Measurements from ENCODE around the gene C12orf56.
"Not testable (repeated sequence)": the region's sequence is repeated elsewhere in the genome, so short reads cannot be mapped to it uniquely, and the experiment has no call there.

Gene C12orf56

GRCh38 chr12:64299628-64300027 is 90.9 kb downstream of the C12orf56 start:
- no peak for DNase-seq

GRCh38 chr12:64296301-64296700 is 94.3 kb downstream of the C12orf56 start:
- no peak for DNase-seq

DNA sequence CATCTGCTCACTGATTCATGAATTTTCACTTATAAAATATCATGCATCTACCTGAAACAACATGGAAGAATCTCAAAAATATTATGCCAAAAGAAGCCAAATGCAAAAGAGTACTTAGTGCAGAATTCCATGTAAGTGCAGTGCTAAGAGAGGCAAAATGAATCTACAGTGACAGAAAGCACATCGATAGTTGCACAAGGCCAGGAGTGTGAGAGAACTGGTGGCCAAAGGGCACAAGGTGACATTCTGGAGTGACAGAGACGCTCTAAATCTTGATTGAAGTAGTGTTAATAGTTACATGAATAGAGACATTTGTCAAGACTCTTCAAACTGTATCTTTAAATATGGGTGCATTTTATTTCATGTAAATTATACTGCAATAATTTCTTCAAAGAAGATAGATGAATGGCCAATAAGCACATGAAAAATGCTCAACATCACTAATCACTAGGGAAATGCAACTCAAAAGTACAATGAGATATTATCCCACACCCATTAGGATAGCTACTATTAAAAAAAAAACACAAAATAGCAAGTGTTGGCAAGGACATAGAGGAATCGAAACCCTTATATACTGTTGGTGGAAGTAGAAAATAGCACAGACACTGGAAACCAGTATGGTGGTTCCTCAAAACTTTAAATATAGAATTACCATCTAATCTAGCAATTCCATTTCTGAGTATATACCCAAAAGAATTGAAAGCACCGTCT is 96.7 kb downstream of the C12orf56 start:
- DNase-seq = no peak

GRCh38 chr12:64293174-64293573 is 97.4 kb downstream of the C12orf56 start:
- DNase-seq = not testable (repeated sequence)

DNA sequence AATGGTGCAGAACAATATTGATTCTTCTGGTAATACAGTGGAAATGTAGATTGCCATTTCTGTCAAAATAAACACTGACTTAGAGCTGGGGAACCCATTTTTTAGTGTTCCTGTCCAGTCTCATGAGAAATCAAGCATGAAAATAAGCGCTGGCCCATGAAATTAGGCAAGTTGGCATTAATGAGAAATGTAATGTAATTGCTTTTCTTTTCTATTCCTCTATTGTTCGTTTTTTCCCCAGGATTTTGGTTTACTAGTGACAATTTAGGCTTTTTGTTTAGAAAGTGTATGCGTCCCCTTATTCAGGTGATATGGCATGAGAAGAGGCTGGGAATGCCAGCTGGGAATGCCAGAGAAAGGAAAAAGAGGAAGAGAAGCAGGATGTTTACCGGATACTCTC is 104.0 kb downstream of the C12orf56 start:
- no peak for DNase-seq

GRCh38 chr12:64284256-64284655 is 106.3 kb downstream of the C12orf56 start:
- no peak for DNase-seq

GRCh38 chr12:64278421-64278820 is 112.1 kb downstream of the C12orf56 start:
- DNase-seq = no peak

DNA sequence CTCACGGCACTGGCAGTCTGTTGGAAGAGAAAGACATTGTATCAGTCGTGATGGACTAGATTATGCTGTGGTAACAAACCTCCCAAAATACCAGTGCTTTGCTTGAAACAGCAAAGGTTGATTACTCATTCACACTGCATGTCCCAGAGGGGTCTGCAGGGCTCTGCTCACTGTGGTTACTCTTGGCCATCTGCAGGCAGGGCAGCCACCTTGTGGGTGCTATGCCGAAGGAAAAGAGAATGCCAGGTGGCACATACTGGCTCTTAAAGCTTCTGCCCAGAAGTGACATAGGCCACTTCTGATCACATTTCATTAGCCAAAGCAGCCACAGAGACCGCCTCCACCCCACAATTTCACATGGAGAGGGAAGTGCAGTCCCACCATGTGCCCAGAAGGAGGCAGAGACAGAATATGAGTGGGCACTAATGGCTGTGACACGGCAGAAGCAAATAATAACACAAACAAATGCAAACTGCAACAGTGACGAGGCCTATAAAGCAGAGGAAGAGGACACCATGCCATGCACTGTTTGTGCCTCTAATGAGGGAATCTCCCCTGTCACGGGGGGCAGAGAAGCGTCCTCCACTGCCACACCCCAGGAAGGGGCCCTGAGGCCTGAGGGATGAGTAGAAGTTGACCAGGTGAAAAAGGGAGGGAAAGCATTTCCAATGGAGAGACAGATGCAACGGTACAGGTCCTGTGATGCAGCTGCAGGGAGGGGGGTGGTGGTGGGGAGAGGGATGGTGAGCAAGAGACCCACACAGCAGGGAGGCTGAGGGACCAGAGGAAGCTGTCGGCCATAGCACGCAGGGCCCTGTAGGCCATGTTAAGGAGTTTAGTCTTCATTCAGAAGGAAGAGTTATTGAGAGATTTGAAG is 116.8 kb downstream of the C12orf56 start:
- no peak for DNase-seq

DNA sequence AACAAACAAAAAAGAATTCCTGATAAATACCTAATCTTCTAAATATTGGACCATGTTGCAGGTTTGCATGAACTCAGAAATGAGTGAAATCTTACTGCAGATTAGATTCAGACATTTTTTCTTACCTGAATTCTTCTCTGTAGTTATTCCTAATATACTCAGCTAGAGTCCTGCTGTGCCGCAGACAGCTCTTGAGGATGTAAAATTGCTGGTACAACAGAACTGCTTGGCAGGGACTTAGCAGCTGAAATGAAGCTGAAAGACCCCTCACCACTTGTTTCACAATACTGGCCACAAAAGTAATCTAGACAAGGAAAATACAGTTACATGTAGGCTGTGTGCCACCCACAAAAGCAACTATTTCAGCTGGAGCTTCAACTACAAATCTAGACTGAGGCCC is 120.1 kb downstream of the C12orf56 start:
- DNase-seq = no peak

GRCh38 chr12:64269161-64269560 is 121.4 kb downstream of the C12orf56 start:
- no peak for DNase-seq

- no peak for DNase-seq
Observed at GRCh38 chr12:64268409-64268808, 122.1 kb downstream of the C12orf56 start.

- DNase-seq = no peak
Observed at GRCh38 chr12:64265839-64266238, 124.7 kb downstream of the C12orf56 start.

DNA sequence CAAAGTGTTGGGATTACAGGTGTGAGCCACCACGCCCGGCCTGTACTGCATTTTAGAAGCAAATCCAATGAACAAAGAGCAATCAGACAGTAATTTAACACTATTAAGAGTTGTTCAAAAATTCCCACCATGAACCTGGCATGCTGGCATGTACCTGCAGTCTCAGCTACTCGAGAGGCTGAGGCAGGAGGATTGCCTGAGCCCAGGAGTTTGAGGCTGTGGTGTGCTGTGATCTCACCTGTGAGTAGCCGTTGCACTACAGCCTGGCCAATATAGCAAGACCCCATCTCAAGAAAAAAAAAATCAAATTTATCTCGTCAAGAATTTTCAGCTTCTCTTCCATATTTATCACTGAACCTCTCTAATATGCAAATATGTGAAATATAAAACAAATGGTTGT is 128.7 kb downstream of the C12orf56 start:
- DNase-seq = no peak

DNA sequence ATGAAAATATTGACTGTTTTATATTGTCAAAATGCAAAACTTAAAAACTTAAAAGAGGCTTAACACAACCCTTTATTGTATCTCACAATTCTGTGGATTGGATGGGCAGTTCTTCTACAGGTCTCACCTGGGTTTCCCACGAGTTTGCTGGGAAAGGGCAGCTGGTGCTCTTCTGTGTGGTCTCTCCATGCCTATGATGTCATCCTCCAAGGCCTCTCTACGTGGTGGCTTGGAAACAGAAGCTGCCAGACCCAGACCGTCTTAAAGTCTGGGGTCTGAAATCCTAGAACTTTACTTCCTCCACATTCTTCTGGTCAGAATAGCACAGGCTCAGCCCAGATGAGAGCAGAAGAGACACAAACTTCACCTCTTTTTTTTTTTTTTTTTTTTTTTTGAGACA is 132.0 kb downstream of the C12orf56 start:
- no peak for DNase-seq

DNA sequence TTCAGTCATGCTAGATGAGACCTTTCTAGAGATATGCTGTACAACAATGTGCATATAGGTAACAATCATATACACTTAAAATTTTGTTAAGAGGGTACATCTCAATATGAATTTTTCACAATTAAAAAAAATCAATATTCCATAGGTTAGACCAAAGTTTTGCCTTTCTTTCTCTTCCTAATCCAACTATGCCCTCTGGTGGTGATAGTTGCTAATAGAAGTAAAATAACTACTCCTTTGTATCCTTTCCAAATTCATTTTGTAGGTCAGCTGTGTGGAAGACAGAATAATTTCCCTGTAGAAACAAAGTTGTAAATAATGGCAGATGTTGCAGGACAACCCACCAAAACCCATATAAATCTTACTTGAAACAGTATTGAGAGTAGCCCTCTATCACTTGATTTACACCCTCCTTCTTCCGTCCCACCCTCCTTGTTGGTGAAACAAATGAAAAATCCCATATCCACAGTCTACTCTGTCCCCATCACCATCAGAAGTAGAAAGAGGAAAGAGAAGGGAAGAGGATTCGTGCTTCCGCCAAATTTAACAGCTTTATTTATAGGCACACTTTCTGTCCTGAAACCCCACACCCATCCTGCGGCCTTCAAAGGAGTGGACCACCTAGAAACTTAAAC is 134.3 kb downstream of the C12orf56 start:
- DNase-seq = peak; percentile 37

- DNase-seq = no peak
Observed at GRCh38 chr12:64255249-64255648, 135.3 kb downstream of the C12orf56 start.

- no peak for DNase-seq
Observed at GRCh38 chr12:64253356-64253755, 137.2 kb downstream of the C12orf56 start.

GRCh38 chr12:64252681-64253080 is 137.9 kb downstream of the C12orf56 start:
- DNase-seq = no peak

GRCh38 chr12:64243809-64244208 is 146.7 kb downstream of the C12orf56 start:
- no peak for DNase-seq

DNA sequence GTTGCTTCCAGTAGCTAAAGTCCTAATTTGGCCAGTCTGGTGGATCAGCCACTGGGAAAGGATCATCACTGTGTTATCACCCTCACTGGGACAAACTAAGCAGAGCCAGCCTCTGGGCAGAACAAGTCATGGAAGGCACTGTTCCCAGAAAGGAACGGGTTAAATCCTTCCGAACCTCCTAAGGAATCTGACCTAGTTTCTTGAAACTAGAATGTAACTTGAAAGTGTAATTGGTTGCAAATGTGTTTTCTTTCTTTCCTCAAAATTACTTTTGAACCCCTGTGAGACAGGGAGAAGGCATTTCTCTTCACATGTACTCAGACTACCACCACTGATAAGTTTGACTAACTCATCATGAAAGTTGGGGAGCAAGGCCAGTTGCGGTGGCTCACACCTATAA is 149.8 kb downstream of the C12orf56 start:
- no peak for DNase-seq

DNA sequence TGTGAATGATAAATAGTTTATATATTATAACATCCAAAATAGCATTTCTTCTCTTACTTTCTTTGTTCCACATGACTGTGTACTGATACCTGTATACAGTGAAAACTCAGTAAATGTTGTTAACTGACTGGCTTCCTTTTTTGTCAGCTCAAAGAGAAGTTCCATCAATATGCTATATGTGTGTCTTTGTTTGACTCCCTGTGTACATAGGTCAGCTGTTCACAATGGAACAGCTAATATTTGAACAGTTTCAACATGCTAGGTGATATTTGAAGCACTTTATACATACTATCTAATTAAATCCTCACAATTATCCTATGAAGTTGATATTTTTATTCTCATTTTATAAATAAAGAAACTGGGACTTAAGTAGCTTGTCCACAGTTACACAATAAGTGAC is 153.2 kb downstream of the C12orf56 start:
- no peak for DNase-seq

DNA sequence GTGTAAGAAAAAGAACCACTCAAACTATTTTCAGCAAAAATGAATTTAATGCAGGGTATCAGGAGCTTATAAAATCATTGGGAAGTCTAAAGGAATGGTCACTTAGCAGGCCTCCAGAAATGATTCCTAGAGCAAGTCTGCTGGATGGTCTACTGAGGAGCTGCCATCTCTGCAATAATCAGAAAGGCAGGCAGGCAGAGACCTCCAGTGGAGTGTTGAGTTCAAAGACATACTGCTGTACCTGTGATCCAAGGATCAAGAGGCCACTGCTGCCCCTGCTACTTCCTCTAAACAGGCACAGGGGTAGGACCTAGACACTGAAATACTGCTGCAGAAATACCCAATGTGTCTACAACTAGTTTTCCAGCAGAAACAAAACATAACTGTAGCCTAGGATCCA is 154.0 kb downstream of the C12orf56 start:
- no peak for DNase-seq

GRCh38 chr12:64232196-64232595 is 158.4 kb downstream of the C12orf56 start:
- no peak for DNase-seq

GRCh38 chr12:64229796-64230195 is 160.8 kb downstream of the C12orf56 start:
- DNase-seq = no peak
